Naive thymus-derived CD8-positive, alpha-beta T cell (primary cell): ENCODE data around the gene ORMDL3. TPM values are rescaled to one million over a fixed set of nuclear protein-coding genes. Genes with fewer than 3 reads are reported as not detected.
A peak's percentile ranks its signal among the peaks of the same experiment; 100 is the strongest.

ENCODE experiments used
- ATAC-seq, 2 donors: fragments of 150-1000 bp; cut with Tn5 transposase in 1 of 2; sonication (Bioruptor Pico), chemical (Tn5 transposase) in 1 of 2; 1 replicate in 1 of 2; 2 replicates in 1 of 2; pipeline ENCODE4 v1.10.0; 2021; ENCODE audit warnings: mild to moderate bottlenecking in 2 of 2, moderate library complexity in 2 of 2
- POLR2A ChIA-PET: fragments of 350-600 bp; sonication (Branson Sonifier 250); formaldehyde crosslinking; loops from one replicate; lab custom pipeline; 2021; ENCODE audit warnings: antibody characterized with exemption; lab: Charles Lee
- DNase-seq, 10 donors: peaks; one replicate each; pipeline versions ENCODE4 v3.0.0 to v3.0.0-alpha.2; 2020 to 2022
- H3K27ac Mint-ChIP-seq, 10 donors: one replicate each; pipeline ENCODE4 v1.8.0; 2020 to 2022; ENCODE audit warnings: mild to moderate bottlenecking in 10 of 10, mixed read lengths in 10 of 10, moderate library complexity in 4 of 10, inconsistent platforms in 1 of 10
- H3K27me3 Mint-ChIP-seq, 5 donors: one replicate each; pipeline ENCODE4 v1.8.0; 2021 to 2022; ENCODE audit warnings: mixed read lengths in 5 of 5
- H3K36me3 Mint-ChIP-seq, 3 donors: one replicate each; pipeline ENCODE4 v1.8.0; 2020 to 2022; ENCODE audit warnings: mixed read lengths in 3 of 3, mild to moderate bottlenecking in 2 of 3, inconsistent platforms in 1 of 3
- H3K4me1 Mint-ChIP-seq, 4 donors: one replicate each; pipeline ENCODE4 v1.8.0; 2021 to 2022; ENCODE audit warnings: mixed read lengths in 4 of 4
- H3K4me3 Mint-ChIP-seq, 10 donors: one replicate each; pipeline ENCODE4 v1.8.0; 2020 to 2022; ENCODE audit warnings: mild to moderate bottlenecking in 10 of 10, mixed read lengths in 10 of 10, moderate library complexity in 6 of 10, inconsistent platforms in 1 of 10
- H3K9me3 Mint-ChIP-seq, 9 donors: one replicate each; pipeline ENCODE4 v1.8.0; 2020 to 2022; ENCODE audit warnings: mixed read lengths in 9 of 9, mild to moderate bottlenecking in 3 of 9, inconsistent platforms in 1 of 9, moderate library complexity in 1 of 9
- polyA plus RNA-seq, 3 donors: library from polyadenylated mRNA; unstranded; fragments of 300-500 nt; fragmentation: Illumina TruSeq; gene quantifications; one replicate each; pipeline ENCODE4 v1.2.3, GENCODE V29; 2021
- total RNA-seq, 8 experiments: library from RNA in 2 of 8; stranded (reverse) in 2 of 8; gene quantifications; one replicate each; pipeline ENCODE4 v1.2.3 and lab custom pipeline; 2021 to 2026

Gene ORMDL3
- 100 to 1,000 TPM; 178 to 192 TPM for total RNA-seq
- 100 to 1,000 TPM; 100 to 335 (median 249) TPM for polyA plus RNA-seq
- 81.3 to 236 (median 182) reads per million in 6 experiments for total RNA-seq (lab: John Stamatoyannopoulos, UW)

DNA sequence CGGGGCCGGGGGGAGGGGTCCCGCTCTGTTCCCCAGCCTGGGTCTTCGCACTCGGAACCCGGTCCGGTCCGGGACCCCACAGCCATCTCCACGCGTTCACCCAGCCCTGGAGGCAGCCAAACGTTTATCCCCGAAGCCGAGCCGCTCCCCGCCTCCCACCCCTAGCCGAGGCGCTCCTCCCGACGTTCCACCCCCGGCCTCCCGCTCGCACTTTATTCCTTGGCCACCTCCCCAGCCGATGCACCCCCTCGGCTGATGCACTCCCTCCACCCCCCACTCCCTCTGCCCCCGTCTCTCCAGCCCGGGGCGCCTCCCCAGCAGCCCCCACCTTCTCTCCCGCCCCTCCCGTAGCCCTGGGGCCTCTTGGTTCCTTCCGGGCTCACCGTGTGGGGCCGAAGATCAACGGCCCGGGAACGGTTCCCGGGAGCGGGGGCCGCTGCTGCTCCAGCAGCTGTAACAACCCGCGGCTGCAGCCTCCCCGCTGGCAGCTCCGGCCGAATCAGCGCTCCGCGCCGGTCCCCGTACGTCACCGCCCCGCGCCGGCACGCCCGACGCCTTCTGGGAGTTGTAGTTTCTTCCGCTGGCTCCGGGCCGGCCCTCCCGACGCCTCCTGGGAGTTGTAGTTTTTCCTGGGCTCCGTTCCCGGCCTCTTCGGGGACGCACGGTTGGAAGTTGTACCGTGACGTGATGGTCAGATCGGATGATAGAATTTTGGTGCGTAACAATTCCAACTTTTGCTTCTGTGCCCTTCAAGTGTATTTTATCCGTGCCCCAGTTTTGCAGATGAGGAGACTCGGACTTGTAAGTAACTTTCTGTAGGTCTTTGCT is at the start of gene ORMDL3, which contains the start of gene LRRC3C:
Gene ORMDL3 (minus strand): TSS at position 501 of the 828 bp plus-strand sequence. CDS start 3,398 bp downstream, outside the sequence.
Gene LRRC3C (plus strand): TSS at position 632 of the 828 bp plus-strand sequence. CDS start 13,792 bp downstream, outside the sequence.
- peaks cover 0 to 22% (median 5%) of the 10 kb centered on the region in 3 donors for H3K36me3 Mint-ChIP-seq
- POLR2A ChIA-PET, result interaction anchor here (0.6 to 4.8 kb wide), 33 partner anchors 10 to 1073 kb away, joined by 3 to 46 read pairs (median 4); partner anchors contain the start of genes GSDMA, GSDMB, IKZF3 and MED24
- H3K4me3 Mint-ChIP-seq, result peak within 1 kb of the TSS; percentile 87 to 99 (median 92)

DNA sequence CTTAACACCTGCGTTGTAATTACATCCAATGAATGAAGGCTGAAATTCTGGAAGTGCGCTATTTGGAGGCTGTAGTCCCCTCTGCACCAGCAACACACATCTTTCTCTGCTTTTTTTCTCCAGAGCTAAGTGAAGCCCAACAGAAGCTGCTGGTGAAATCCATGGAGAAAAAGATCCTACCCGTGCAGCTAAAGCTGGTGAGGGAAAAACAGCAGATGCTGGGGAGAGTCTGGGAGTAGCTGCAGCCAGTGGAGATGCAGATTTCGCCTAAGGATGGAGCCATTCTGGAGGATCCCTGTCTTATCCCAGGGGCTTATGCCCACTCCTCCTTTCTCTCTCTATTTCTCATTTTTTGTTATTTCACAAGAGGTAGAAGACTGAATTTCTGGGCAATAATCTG is 48.4 kb upstream of the ORMDL3 start:
- H3K4me1 Mint-ChIP-seq, result peaks cover 10 to 19% (median 16%) of the 10 kb centered on the region in 4 donors
- POLR2A ChIA-PET, result interaction anchor here (0.7 kb wide), 2 partner anchors 11 to 193 kb away, joined by 3 read pairs; no protein-coding TSS in a partner anchor

More for the DNA sequence above, at the start of gene ORMDL3, which contains the start of gene LRRC3C:
- peak within 1 kb of the TSS; percentile 93 to 98 (median 96) for H3K27ac Mint-ChIP-seq
- peaks cover 24 to 55% (median 50%) of the 10 kb centered on the region in 4 donors for H3K4me1 Mint-ChIP-seq
- no peaks in the 10 kb centered on the region for H3K27me3 Mint-ChIP-seq
- no peaks in the 10 kb centered on the region for H3K9me3 Mint-ChIP-seq
- DNase-seq (peak; percentile 85 to 93 (median 90)), ATAC-seq (peak; percentile 69 to 72)

GRCh38 chr17:39974433-39974832 is 47.0 kb upstream of the ORMDL3 start:
- Mint-ChIP-seq H3K4me3 (no peak overlapping the region), H3K27me3 (peaks cover 0 to 10% (median 8%) of the 10 kb centered on the region in 5 donors), H3K9me3 (no peaks in the 10 kb centered on the region), H3K36me3 (no peaks in the 10 kb centered on the region), H3K27ac (no peak overlapping the region), H3K4me1 (peaks cover 2 to 7% (median 5%) of the 10 kb centered on the region in 4 donors)
- POLR2A ChIA-PET, result no interaction called here
- DNase-seq, result no peak
- ATAC-seq, result no peak

More for the DNA sequence above, 48.4 kb upstream of the ORMDL3 start:
- Mint-ChIP-seq H3K4me3 (no peak overlapping the region), H3K36me3 (no peaks in the 10 kb centered on the region), H3K27ac (no peak overlapping the region), H3K27me3 (peaks cover 0 to 8% (median 1%) of the 10 kb centered on the region in 5 donors), H3K9me3 (no peaks in the 10 kb centered on the region)
- no peak for DNase-seq
- ATAC-seq, result no peak

- Mint-ChIP-seq H3K27ac (peak overlapping the region in 1 of 10 donors; percentile 37), H3K9me3 (no peaks in the 10 kb centered on the region), H3K36me3 (no peaks in the 10 kb centered on the region), H3K4me1 (peaks cover 0 to 2% (median under 1%) of the 10 kb centered on the region in 4 donors), H3K27me3 (peaks cover 0 to 13% (median 10%) of the 10 kb centered on the region in 5 donors), H3K4me3 (no peak overlapping the region)
- DNase-seq, result no peak
- POLR2A ChIA-PET, result interaction anchor here (1.0 to 1.3 kb wide), 2 partner anchors 10 to 47 kb away, joined by 3 read pairs; no protein-coding TSS in a partner anchor
- no peak for ATAC-seq
Measured at GRCh38 chr17:39973496-39973895, 46.1 kb upstream of the ORMDL3 start.

DNA sequence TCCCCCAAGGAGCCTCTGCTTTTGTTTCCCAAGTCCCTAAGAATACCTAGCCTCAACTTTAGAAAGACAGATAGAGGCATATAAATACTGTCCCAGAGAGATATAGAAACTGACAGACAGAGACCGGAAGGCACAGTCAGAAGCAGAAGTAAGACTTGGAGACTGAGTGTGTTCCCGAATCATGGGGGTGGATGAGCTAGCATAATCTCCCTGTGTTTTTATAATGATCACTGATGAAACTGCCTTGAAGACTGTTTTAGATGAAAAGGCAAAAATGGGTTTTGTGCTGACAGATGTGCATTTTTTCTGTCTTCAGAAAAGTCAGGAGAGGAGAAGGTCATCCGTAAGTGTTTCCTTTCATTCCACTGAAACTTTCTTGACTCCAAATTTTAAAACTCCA is 44.9 kb upstream of the ORMDL3 start:
- Mint-ChIP-seq H3K27me3 (peaks cover 0 to 15% (median 10%) of the 10 kb centered on the region in 5 donors), H3K36me3 (no peaks in the 10 kb centered on the region), H3K4me3 (no peak overlapping the region), H3K27ac (peak overlapping the region in 1 of 10 donors; percentile 9), H3K4me1 (peaks cover 0 to 2% (median under 1%) of the 10 kb centered on the region in 4 donors), H3K9me3 (no peaks in the 10 kb centered on the region)
- no peak for ATAC-seq
- no peak for DNase-seq
- POLR2A ChIA-PET, result interaction anchor here (0.6 to 1.3 kb wide), 3 partner anchors 8 to 105 kb away, joined by 3 to 5 read pairs (median 4); no protein-coding TSS in a partner anchor

DNA sequence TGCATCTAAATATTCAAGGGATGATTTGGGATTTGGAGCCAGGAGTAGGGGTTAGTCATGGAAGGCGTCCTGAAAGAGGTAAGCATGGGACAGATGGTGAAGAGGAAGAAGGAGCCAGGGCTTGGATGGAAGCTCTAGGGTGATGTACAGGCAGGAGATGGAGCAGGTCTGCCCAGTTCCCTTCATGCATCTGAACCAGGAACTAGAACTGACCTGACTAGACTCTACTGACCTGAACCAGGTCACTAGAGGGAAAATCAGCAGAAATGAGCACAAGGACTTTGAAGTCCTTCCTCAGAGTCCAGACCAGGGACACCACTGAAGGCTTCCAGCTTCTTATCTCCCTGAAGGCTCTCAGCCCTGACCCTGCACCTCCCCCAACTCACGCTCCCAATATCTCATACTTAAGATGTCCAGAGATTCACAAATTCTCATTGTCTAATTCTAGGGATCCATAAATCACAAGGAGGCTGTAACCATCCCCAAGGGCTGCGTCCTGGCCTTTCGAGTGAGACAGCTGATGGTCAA is 43.7 kb upstream of the ORMDL3 start:
- H3K9me3 Mint-ChIP-seq, result no peaks in the 10 kb centered on the region

GRCh38 chr17:39970157-39970692 is 42.8 kb upstream of the ORMDL3 start:
- no peak for ATAC-seq
- peaks cover 0 to 15% (median 10%) of the 10 kb centered on the region in 5 donors for H3K27me3 Mint-ChIP-seq
- DNase-seq, result no peak
- peaks cover 0 to 2% (median under 1%) of the 10 kb centered on the region in 4 donors for H3K4me1 Mint-ChIP-seq
- POLR2A ChIA-PET, result interaction anchor here (1.5 kb wide), 1 partner anchor 10 kb away, joined by 9 read pairs; the partner anchor contains the start of gene PSMD3
- H3K27ac Mint-ChIP-seq, result no peak overlapping the region
- no peak overlapping the region for H3K4me3 Mint-ChIP-seq
- no peaks in the 10 kb centered on the region for H3K9me3 Mint-ChIP-seq
- H3K36me3 Mint-ChIP-seq, result no peaks in the 10 kb centered on the region

More for the DNA sequence above, 43.7 kb upstream of the ORMDL3 start:
- H3K4me3 Mint-ChIP-seq, result no peak overlapping the region
- POLR2A ChIA-PET, result no interaction called here
- peaks cover 0 to 2% (median under 1%) of the 10 kb centered on the region in 4 donors for H3K4me1 Mint-ChIP-seq
- no peak for ATAC-seq
- DNase-seq, result no peak
- peaks cover 0 to 15% (median 10%) of the 10 kb centered on the region in 5 donors for H3K27me3 Mint-ChIP-seq
- no peaks in the 10 kb centered on the region for H3K36me3 Mint-ChIP-seq
- H3K27ac Mint-ChIP-seq, result peak overlapping the region in 1 of 10 donors; percentile 46

- Mint-ChIP-seq H3K36me3 (no peaks in the 10 kb centered on the region), H3K9me3 (peaks cover 0 to 1% (median 0%) of the 10 kb centered on the region in 9 donors), H3K27ac (no peak overlapping the region), H3K27me3 (peaks cover 0 to 15% (median 10%) of the 10 kb centered on the region in 5 donors), H3K4me3 (no peak overlapping the region), H3K4me1 (peaks cover 0 to 6% (median under 1%) of the 10 kb centered on the region in 4 donors)
- no peak for ATAC-seq
- POLR2A ChIA-PET, result interaction anchor here (1.5 kb wide), 1 partner anchor 11 kb away, joined by 9 read pairs; the partner anchor contains the start of gene PSMD3
- DNase-seq, result no peak
Measured at GRCh38 chr17:39969375-39969774, 42.0 kb upstream of the ORMDL3 start.

- H3K27ac Mint-ChIP-seq, result peak overlapping the region in 2 of 10 donors; percentile 20 to 63
- no peak for ATAC-seq
Measured at GRCh38 chr17:39968761-39969160, 41.4 kb upstream of the ORMDL3 start.

GRCh38 chr17:39966771-39967170 is 39.4 kb upstream of the ORMDL3 start:
- POLR2A ChIA-PET, result no interaction called here
- H3K27me3 Mint-ChIP-seq, result peaks cover 0 to 12% (median 9%) of the 10 kb centered on the region in 5 donors
- H3K4me3 Mint-ChIP-seq, result peak overlapping the region in 1 of 10 donors; percentile 4
- ATAC-seq (no peak), DNase-seq (no peak)
- no peaks in the 10 kb centered on the region for H3K36me3 Mint-ChIP-seq
- H3K9me3 Mint-ChIP-seq, result peaks cover 0 to 1% (median 0%) of the 10 kb centered on the region in 9 donors
- H3K4me1 Mint-ChIP-seq, result peaks cover 9 to 29% (median 22%) of the 10 kb centered on the region in 4 donors
- peak overlapping the region in 4 of 10 donors; percentile 22 to 78 (median 52) for H3K27ac Mint-ChIP-seq

More at GRCh38 chr17:39968761-39969160, 41.4 kb upstream of the ORMDL3 start:
- H3K36me3 Mint-ChIP-seq, result no peaks in the 10 kb centered on the region
- no peak for DNase-seq
- POLR2A ChIA-PET, result interaction anchor here (1.5 kb wide), 1 partner anchor 11 kb away, joined by 9 read pairs; the partner anchor contains the start of gene PSMD3
- H3K27me3 Mint-ChIP-seq, result peaks cover 0 to 15% (median 10%) of the 10 kb centered on the region in 5 donors
- peaks cover 0 to 1% (median 0%) of the 10 kb centered on the region in 9 donors for H3K9me3 Mint-ChIP-seq
- H3K4me1 Mint-ChIP-seq, result peaks cover 3 to 12% (median 6%) of the 10 kb centered on the region in 4 donors
- H3K4me3 Mint-ChIP-seq, result no peak overlapping the region

GRCh38 chr17:39965017-39965699 is 37.8 kb upstream of the ORMDL3 start:
- POLR2A ChIA-PET, result interaction anchor here (0.6 to 4.8 kb wide), 2 partner anchors 10 to 15 kb away, joined by 3 to 25 read pairs; partner anchors contain the start of gene PSMD3
- Mint-ChIP-seq H3K4me1 (peaks cover 11 to 35% (median 30%) of the 10 kb centered on the region in 4 donors), H3K27me3 (peaks cover 0 to 6% (median 6%) of the 10 kb centered on the region in 5 donors), H3K4me3 (peak overlapping the region in 1 of 10 donors; percentile 20), H3K36me3 (no peaks in the 10 kb centered on the region), H3K9me3 (peaks cover 0 to 1% (median 0%) of the 10 kb centered on the region in 9 donors), H3K27ac (peak overlapping the region in 6 of 10 donors; percentile 32 to 82 (median 62))
- DNase-seq (no peak), ATAC-seq (no peak)
